ENCODE results near the gene TBC1D22B. TPM values are rescaled to one million over a fixed set of nuclear protein-coding genes. Genes with fewer than 3 reads are reported as not detected.

The TBC1D22B gene
- total and polyA plus RNA-seq, 2 of the 13 experiments (the other 11 are each of a cell fraction or from before 2014, with no cell fraction given) = 9.7 to 12.9 TPM

- TF ChIP-seq KIAA2018 (CRISPR knock-in tag; IDR thresholded peaks at IDR 0.05; ENCODE audit: borderline replicate concordance) (no peak), ZBTB46 (CRISPR knock-in tag; IDR thresholded peaks at IDR 0.05; ENCODE audit: borderline replicate concordance) (no peak), ZNF773 (CRISPR knock-in tag; IDR thresholded peaks at IDR 0.05; ENCODE audit: borderline replicate concordance) (no peak)
These were observed 51.5 kb downstream of the TBC1D22B start (continued) for GRCh38 chr6:37309046-37309445.

Data from HepG2 (cell line).